ENCODE results near the gene COX11. TPM values are rescaled to one million over a fixed set of nuclear protein-coding genes. Genes with fewer than 3 reads are reported as not detected.

Gene COX11
- total and polyA plus RNA-seq, 2 donors (not counting 1 experiment from before 2014, with no cell fraction given): 37.1 to 54.9 TPM

GRCh38 chr17:54971901-54972300 is 3.4 kb upstream of the COX11 start:
- Histone ChIP-seq H3K4me3 (ENCODE audit: control extremely low read depth in 1 of 5, extremely low read depth in 1 of 5, insufficient read depth in 1 of 5, low read depth in 2 of 5, low read length in 4 of 5) (no peak overlapping the region), H3K79me2 (ENCODE audit: control insufficient read depth, insufficient read depth, low read length) (peaks cover 18% of the 10 kb centered on the region), H3K27me3 (replicated peaks in 1 of 4; ENCODE audit: control extremely low read depth in 1 of 4, control insufficient read depth in 3 of 4, insufficient read depth in 4 of 4, low read length in 3 of 4) (no peaks in the 10 kb centered on the region), H3K36me3 (replicated peaks in 1 of 2; ENCODE audit: control extremely low read depth in 1 of 2, control insufficient read depth in 1 of 2, extremely low read depth in 1 of 2, insufficient read depth in 2 of 2, low read length in 1 of 2) (no peaks in the 10 kb centered on the region), H3K4me2 (replicated peaks; ENCODE audit: low read depth, low read length, poor library complexity, severe bottlenecking) (no peak overlapping the region), H4K20me1 (ENCODE audit: control insufficient read depth, insufficient read depth, low read length, poor library complexity, severe bottlenecking) (peaks cover 4% of the 10 kb centered on the region), H3K27ac (ENCODE audit: low read length in 2 of 2) (no peak overlapping the region), H2AFZ (ENCODE audit: insufficient read depth, low read depth, low read length, poor library complexity, severe bottlenecking) (no peak overlapping the region), H3K9ac (ENCODE audit: low read length) (no peak overlapping the region), H3K9me3 (ENCODE audit: control extremely low read depth in 1 of 3, control insufficient read depth in 2 of 3, insufficient read depth in 1 of 3, low read length in 2 of 3) (no peaks in the 10 kb centered on the region), H3K4me1 (ENCODE audit: control insufficient read depth in 2 of 2, insufficient read depth in 2 of 2, low read length in 2 of 2) (peaks cover 8 to 18% of the 10 kb centered on the region in 2 donors)
- DNase-seq: no peak
- intact Hi-C loops (cut with micrococcal nuclease): no loop called here
- ATAC-seq (ENCODE audit: low read depth): no peak
- peaks cover 13% of the 10 kb centered on the region for H3K4me1 Mint-ChIP-seq
- no CpG with 5 or more reads among the region's 3 CpGs for WGBS (ENCODE audit: insufficient coverage)
- POLR2A ChIA-PET: no interaction called here
- H3K27me3 Mint-ChIP-seq: no peaks in the 10 kb centered on the region
- H3K9me3 Mint-ChIP-seq (ENCODE audit: insufficient read depth): no peaks in the 10 kb centered on the region
- TF ChIP-seq EZH2 (IDR thresholded peaks at IDR 0.05; ENCODE audit: borderline replicate concordance, insufficient read depth, low read depth, low read length, poor library complexity, severe bottlenecking) (no peak), CTCF (IDR thresholded peaks at IDR 0.05) (no peak)
- no peak overlapping the region for H3K4me3 Mint-ChIP-seq
- no peak overlapping the region for H3K27ac Mint-ChIP-seq
- CTCF ChIA-PET: interaction anchor here (1.8 kb wide), 1 partner anchor 23 kb away, joined by 4 read pairs; no protein-coding TSS in a partner anchor

- ChIA-PET POLR2A (no interaction called here), CTCF (interaction anchor here (1.8 to 2.7 kb wide), 2 partner anchors 22 to 24 kb away, joined by 4 to 9 read pairs; no protein-coding TSS in a partner anchor)
- Histone ChIP-seq H3K27me3 (replicated peaks in 1 of 4; ENCODE audit: control extremely low read depth in 1 of 4, control insufficient read depth in 3 of 4, insufficient read depth in 4 of 4, low read length in 3 of 4) (no peaks in the 10 kb centered on the region), H3K27ac (ENCODE audit: low read length in 2 of 2) (no peak overlapping the region), H3K4me3 (ENCODE audit: control extremely low read depth in 1 of 5, extremely low read depth in 1 of 5, insufficient read depth in 1 of 5, low read depth in 2 of 5, low read length in 4 of 5) (no peak overlapping the region), H3K79me2 (ENCODE audit: control insufficient read depth, insufficient read depth, low read length) (peaks cover 25% of the 10 kb centered on the region), H2AFZ (ENCODE audit: insufficient read depth, low read depth, low read length, poor library complexity, severe bottlenecking) (no peak overlapping the region), H4K20me1 (ENCODE audit: control insufficient read depth, insufficient read depth, low read length, poor library complexity, severe bottlenecking) (peaks cover 5% of the 10 kb centered on the region), H3K9ac (ENCODE audit: low read length) (no peak overlapping the region), H3K4me1 (ENCODE audit: control insufficient read depth in 2 of 2, insufficient read depth in 2 of 2, low read length in 2 of 2) (peaks cover 8 to 21% of the 10 kb centered on the region in 2 donors), H3K9me3 (ENCODE audit: control extremely low read depth in 1 of 3, control insufficient read depth in 2 of 3, insufficient read depth in 1 of 3, low read length in 2 of 3) (no peaks in the 10 kb centered on the region), H3K4me2 (replicated peaks; ENCODE audit: low read depth, low read length, poor library complexity, severe bottlenecking) (no peak overlapping the region), H3K36me3 (replicated peaks in 1 of 2; ENCODE audit: control extremely low read depth in 1 of 2, control insufficient read depth in 1 of 2, extremely low read depth in 1 of 2, insufficient read depth in 2 of 2, low read length in 1 of 2) (no peaks in the 10 kb centered on the region)
- ATAC-seq (ENCODE audit: low read depth): no peak
- TF ChIP-seq CTCF (IDR thresholded peaks at IDR 0.05) (no peak), EZH2 (IDR thresholded peaks at IDR 0.05; ENCODE audit: borderline replicate concordance, insufficient read depth, low read depth, low read length, poor library complexity, severe bottlenecking) (no peak)
- peaks cover 21% of the 10 kb centered on the region for H3K4me1 Mint-ChIP-seq
- DNase-seq: no peak
- no peak overlapping the region for H3K4me3 Mint-ChIP-seq
- no peaks in the 10 kb centered on the region for H3K27me3 Mint-ChIP-seq
- intact Hi-C loops (cut with micrococcal nuclease): no loop called here
- no peak overlapping the region for H3K27ac Mint-ChIP-seq
- no peaks in the 10 kb centered on the region for H3K9me3 Mint-ChIP-seq (ENCODE audit: insufficient read depth)
These were observed 2.7 kb upstream of the COX11 start for GRCh38 chr17:54971147-54971546.
